GM12873 (cell line): ENCODE measurements around the gene CTR9.

Source experiments
- TF ChIP-seq, protein P1 (sequence below): IDR thresholded peaks from 2 replicates; pipeline ENCODE4 v1.5.1; 2012; ENCODE audit warnings: low read depth, mild to moderate bottlenecking, moderate library complexity, low read length, control low read depth; ENCODE audit not compliant: insufficient read depth; ENCODE audit errors: missing control alignments

Gene CTR9

DNA sequence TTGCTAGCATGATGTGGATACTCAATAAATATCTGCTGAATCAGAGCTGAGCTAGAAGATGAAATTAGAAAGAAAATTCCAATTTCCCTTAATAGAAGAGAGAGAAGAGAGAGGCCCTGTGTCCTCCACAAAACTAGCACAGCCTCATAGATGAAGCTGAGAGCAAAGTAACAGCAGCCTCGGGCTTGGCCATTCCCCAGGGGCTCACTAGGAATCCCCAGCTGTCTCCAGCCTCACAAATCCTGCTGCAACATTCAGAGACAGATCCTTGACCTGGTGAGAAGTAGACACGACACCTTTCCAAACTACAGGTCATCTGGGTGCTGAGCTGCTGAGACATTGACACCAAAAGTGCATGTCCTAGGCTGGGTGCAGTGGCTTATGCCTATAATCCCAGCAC is 31.4 kb upstream of the CTR9 start:
- TF ChIP-seq, protein P1, sequence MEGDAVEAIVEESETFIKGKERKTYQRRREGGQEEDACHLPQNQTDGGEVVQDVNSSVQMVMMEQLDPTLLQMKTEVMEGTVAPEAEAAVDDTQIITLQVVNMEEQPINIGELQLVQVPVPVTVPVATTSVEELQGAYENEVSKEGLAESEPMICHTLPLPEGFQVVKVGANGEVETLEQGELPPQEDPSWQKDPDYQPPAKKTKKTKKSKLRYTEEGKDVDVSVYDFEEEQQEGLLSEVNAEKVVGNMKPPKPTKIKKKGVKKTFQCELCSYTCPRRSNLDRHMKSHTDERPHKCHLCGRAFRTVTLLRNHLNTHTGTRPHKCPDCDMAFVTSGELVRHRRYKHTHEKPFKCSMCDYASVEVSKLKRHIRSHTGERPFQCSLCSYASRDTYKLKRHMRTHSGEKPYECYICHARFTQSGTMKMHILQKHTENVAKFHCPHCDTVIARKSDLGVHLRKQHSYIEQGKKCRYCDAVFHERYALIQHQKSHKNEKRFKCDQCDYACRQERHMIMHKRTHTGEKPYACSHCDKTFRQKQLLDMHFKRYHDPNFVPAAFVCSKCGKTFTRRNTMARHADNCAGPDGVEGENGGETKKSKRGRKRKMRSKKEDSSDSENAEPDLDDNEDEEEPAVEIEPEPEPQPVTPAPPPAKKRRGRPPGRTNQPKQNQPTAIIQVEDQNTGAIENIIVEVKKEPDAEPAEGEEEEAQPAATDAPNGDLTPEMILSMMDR, result no peak

DNA sequence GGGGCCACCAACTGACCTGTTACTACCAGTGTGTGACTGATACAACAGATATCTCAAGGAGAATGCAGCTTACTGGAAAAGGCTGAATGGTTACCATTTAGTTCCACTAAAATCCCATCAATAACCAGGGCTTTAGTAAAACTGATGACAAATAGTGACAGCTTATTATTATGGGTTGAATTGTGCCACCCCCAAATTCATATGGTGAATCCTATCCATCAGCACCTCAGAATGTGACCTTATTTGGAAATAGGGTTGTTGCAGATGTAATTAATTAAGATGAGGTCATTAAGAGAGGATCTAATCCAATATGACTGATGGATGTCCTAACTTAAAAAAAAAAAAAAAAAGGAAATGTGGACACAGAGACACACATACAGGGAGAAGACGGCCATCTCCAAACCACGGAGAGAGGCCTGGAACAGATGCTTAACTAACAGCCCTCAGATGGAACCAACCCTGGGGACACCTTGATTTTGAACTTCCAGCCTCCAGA is 30.1 kb upstream of the CTR9 start:
- TF ChIP-seq, protein P1, result no peak

DNA sequence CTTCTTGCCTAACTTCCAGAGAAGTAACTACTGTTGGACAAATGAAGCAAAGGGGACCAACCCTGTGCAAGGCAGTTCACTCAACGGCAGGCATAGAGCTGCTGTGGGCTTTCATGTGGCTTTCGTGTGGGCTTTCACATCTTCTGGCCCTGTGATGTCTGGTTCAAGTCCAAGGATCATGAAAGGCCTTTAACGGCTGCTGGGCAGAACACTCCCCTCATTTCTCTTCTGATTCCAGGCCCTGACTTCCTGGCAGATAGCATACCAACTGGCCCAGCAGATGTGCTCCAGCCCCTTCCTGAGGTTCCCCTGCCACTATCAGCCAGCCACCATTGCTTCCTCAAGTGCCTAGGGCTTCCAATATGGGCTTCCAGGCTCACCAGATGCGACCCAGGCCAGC is 28.7 kb upstream of the CTR9 start:
- TF ChIP-seq, protein P1, result no peak

DNA sequence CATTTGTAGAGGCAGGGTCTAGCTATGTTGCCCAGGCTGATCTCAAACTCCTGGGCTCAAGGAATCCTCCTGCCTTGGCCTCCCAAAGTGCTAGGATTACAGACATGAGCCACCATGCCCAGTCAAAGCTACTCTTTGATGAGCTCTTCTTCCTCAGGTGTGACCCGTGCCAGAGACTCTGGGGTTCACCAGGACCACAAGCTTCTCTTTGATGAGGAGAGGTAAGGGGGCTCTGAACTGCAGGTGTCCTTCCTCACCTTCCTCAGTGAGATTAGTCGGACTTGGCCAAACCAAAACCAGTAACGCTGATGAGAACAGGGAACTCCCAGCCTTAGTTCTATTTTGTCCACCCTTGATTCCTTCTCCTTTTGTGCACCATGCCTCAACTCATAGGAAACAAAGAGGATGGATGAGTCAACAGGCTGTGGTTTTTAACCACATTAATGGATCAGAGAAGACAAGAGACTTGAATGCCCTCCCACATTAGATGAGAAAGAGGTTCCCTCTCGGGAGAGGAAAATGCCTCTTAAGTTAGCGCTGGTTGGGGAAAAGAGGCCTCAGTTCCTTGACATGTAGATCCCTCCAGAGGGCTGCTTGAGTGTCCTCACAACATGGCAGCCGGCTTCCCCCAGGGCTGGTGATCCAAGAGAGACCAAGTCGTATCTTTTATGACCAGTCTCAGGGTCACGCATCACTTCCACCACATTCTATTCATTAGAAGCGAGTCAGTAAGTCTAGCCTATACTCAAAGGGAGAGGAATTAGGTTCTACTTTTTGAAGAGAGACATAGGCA is 25.7 kb upstream of the CTR9 start:
- TF ChIP-seq, protein P1, result no peak

DNA sequence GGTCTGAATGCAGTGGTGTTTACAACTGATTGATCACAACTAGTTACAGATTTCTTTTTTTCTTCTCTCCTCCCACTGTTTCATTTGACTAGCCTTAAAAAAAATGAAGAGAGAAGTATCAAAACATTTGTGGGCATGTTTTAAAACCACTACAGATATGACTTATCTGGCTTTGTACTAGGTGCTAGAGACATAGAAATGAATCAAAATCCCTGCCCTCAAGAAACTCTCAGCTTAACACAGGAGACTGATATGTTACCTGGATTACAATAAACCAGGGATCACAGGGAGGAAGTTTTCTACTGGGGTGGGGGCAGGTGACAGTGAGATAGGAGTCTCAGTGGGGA is 25.2 kb upstream of the CTR9 start:
- TF ChIP-seq, protein P1, result no peak

DNA sequence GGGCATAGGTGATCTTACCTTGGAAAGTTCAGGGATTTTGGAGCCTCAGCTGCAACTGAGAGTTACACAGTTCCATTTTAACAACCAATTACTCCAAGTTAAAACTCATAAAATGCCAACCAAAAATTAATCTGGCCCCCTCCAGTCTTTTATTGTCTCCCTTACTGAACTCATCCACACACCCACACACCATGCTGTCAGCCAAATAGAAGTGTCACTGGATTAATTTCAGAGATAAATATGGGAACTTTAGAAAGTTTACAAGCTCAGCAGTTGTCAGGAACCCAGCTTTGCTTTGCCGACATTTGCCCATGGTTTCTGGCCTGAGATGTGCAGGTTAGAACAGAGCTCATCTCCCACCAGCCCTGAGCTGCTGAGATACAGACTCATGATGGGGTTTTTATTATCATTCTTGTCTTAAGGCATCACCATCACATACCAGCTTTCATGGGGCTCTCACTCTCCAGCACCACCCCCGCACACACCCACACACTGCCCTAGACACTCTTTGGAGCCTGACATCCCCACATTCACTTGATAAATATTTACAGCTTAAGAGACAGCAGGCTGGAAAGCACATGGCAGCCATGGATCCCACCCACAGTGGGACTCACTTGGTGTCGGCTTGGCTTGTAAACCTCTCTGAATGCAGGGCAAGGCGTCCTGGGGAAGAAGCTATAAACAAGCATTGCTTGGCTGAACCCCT is 23.7 kb upstream of the CTR9 start:
- TF ChIP-seq, protein P1, result no peak

DNA sequence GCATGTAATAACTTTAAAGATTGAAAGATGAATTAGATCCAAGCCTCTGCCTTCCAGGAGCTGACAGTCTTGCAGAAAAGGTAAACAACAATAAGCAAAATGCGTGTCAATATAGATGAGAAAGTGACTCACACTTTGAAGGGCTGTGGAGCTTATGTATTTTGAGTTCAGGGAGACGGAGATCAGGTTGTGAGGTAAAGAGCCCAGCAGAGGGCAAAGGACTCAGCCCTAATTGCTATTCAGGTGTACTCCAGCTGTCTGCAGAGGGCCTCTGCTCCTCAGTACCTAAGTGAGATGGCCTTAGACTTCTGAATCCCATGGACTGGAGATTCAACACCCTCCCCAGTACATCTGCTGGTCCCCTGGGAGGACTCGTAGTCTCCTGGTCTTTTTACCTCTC is 22.9 kb upstream of the CTR9 start:
- TF ChIP-seq, protein P1, result no peak
